Smooth muscle cell of the brain vasculature (primary cell): Measurements from ENCODE around the gene DGLUCY.
"Not testable (repeated sequence)": the region's sequence is repeated elsewhere in the genome, so short reads cannot be mapped to it uniquely, and the experiment has no call there.

Experiments
- DNase-seq: peaks from one replicate; pipeline ENCODE4 v3.0.0-alpha.2; 2012; ENCODE audit warnings: low read depth, low spot score

DGLUCY gene

DNA sequence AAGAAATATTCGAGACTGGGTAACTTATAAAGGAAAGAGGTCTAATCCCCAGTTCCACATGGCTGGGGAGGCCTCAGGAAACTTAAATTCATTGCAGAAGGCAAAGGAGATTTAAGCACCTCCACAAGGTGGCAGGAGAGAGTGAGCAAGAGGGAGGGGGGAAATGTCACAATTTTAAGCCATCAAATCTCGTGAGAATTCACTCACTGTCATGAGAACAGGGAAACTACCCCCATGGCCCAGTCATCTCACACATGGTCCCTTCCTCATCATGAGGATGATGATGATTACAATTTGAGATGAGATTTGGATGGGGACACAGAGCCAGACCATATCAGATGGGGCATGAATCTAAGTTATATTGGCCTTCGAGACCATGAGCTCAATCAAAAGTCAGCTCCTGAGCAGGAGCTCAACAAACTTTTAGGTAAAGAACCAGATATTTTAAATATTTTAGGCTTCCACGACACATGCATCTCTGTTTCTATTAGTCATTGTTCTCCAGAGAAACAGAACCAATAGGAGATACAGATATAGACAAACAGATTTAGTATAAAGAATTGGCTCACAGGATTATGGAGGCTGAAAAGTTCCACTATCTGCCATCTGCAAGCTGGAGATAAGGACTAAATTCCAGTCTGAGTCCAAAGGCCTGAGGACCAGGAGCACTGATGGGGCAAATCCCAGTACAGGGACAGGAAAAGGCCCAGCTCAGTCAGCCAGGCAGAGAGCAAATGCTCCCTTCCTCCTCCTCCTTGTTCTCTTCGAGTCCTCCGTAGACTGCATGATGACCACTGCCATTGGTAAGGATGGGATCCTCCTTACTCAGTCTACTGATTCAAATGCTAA is 24.9 kb downstream of the DGLUCY start:
- no peak for DNase-seq

- DNase-seq = no peak
These were observed 25.9 kb downstream of the DGLUCY start for GRCh38 chr14:91139776-91140175.

DNA sequence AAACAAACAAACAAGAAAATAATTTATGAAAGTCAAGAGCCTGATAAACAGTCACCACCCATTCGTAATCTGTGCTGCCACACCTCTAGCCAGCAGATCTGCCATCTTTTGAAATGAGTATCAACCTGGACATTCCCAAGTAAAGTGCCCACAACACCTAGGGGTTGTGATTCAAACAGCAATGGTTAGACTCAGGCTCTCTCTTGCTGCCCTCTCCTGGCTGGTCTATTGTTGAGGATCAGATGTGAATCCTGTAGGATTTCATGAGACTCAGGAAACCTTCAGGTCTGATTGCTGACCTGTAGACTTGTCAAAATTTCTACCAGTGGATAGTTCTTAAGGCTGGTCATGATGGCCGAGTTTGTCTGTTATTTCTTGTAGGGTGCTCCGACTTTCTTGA is 26.8 kb downstream of the DGLUCY start:
- DNase-seq = no peak

GRCh38 chr14:91142214-91142668 is 28.4 kb downstream of the DGLUCY start:
- DNase-seq = no peak

GRCh38 chr14:91143862-91144261 is 30.0 kb downstream of the DGLUCY start:
- DNase-seq = no peak

GRCh38 chr14:91144425-91145145 is 30.7 kb downstream of the DGLUCY start:
- no peak for DNase-seq

- DNase-seq = no peak
These were observed 31.7 kb downstream of the DGLUCY start for GRCh38 chr14:91145391-91146160.

DNA sequence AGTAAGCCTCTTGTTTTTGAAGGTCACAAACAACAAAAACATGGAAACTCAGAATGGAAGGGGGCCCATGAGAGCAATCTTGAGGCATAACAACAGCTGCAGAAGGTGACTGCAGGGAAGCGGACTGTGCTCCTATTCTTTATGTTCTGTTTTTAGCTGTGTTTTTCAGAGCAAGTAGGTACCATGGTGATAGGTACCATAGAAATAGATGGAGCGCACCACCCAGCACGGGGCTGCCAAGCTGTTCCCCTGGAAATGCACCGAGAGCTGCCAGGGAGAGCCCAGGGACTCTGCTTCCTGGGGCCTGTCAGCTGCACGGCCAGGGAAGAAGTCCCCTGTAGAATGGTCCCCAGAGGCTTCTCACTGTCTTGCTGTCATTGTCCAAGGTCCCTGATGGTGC is 32.8 kb downstream of the DGLUCY start:
- no peak for DNase-seq

DNA sequence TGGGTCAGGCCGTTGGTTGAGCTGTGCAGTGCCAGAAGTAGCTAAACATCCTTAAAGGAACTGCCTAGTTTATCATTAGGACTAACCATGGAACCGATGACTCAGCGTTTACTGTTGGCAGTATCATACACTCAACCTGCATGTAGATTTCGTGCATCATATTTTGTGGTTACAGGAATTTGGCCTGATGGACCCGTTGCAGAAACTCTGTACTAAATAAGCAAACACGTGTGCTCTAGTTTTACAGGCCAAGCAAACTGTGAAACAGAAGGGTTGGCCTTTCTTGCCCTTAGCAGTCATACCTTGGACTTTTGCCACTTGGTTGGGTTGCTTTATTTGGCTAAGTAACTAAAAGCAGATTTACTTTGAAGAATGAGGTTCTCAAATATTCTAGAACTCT is 35.6 kb downstream of the DGLUCY start:
- DNase-seq = peak; percentile 88

- no peak for DNase-seq
These were observed 38.6 kb downstream of the DGLUCY start for GRCh38 chr14:91152499-91152898.

DNA sequence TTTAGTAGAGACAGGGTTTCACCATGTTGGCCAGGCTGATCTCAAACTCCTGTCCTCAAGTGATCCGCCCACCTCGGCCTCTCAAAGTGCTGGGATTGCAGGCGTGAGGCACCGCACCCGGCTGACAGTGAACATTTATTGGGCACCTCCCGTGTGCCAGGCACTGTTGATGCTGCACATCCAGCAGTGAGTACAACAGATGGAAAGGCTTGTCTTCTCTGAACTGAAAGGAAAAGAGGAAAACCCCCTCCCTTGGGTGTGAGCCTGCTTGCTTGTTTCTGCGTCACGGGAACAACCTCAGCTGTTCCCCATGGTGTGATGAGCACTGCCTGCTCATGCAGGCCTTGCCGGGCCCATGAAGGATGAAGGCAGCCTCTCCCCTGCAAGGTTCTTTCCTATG is 39.5 kb downstream of the DGLUCY start:
- DNase-seq = no peak

- DNase-seq = no peak
These were observed 41.2 kb downstream of the DGLUCY start for GRCh38 chr14:91154851-91155625.

- DNase-seq = no peak
These were observed 41.8 kb downstream of the DGLUCY start for GRCh38 chr14:91155626-91156089.

- DNase-seq = not testable (repeated sequence)
These were observed 42.3 kb downstream of the DGLUCY start for GRCh38 chr14:91156142-91156666.

- DNase-seq = not testable (repeated sequence)
These were observed 43.0 kb downstream of the DGLUCY start for GRCh38 chr14:91156877-91157276.

DNA sequence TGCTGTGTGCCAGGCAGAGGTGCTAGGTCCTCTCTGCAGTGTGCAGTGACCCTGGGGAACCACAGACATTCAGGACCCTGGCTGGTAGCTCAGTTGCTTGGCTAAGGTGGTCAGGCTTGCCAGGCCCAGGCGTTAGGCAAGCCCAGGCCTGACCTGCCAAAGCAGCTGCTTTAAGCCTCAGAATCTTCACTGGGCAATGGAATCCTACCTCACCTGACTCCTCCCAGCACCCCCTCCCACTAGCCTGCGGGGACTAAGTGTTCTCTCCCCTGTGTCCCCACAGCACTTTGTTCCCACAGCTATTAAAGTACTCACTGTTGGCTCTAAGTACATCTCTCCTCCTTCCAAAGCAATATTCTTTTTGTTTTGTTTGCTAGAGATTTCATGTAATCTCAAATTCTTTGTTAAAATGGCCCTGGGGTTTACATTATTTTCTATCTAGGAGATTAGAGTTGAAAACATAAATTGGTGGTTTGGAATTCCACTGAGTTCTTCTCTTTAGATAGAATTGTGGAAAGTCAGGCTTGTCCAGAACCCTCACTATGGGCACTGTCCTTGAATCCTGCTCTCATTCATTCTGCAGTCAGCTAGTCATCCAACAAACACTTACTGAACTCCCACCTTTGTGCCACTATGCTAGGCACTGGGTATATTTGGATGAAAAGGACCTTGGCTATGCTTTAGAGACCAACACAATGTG is 44.4 kb downstream of the DGLUCY start:
- no peak for DNase-seq

GRCh38 chr14:91159182-91159581 is 45.3 kb downstream of the DGLUCY start:
- no peak for DNase-seq

DNA sequence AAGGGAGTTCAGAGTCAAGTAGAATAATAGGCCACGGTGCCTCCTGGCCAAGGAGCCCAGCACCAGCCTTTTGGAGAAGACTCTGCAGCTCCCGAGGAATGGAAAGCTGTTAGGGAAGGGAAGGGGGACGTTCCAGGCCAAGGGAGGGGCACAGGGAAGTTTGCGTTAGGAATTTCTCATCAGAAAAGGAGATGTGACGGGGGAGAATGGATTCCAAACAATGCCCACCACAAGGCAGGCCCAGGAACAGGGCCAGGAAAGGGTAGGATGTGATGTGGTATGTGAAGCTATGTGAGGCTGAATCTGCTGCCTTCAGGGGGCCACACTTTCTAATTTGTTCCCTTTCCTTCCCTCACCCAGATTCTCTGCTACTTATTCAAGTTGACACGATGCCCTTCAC is 46.0 kb downstream of the DGLUCY start:
- no peak for DNase-seq

DNA sequence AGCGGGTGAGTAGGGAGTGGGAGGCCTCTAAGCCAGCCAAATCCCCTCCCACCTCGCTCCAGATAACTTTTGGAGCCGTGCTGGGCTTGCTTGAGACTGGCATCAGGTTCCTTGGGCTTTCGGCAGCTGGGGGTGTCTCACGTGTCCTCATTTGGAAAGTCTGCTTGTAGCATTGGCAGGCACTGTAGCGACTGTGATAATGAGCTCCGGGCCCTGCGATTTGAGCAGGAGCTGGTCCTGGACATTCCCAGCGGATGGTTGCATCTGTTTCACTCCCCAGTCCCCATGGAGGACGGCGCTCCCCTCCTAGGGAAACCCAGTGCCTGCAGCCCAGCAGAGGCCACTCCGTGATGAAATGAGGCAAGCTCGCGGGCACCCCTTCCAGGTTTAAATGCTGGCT is 49.4 kb downstream of the DGLUCY start:
- no peak for DNase-seq

DNA sequence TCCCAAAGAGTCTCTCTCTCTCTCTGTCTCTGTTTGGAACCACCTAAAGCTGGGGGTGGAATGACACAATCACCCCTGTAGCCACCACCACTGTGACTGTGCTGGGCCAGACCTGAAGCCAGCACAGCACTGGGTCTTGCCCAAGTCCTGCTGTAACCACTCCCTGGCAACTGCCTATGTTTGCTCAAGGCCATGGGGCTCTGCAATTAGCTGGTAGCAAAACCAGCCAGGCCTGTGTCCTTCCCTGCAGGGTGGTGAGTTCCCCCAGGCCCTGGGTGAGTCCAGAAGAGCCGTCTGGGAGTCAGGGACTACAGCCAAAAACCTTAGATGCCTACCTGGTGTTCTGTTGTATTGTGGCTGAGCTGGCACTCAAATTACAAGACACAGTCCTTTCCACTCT is 50.8 kb downstream of the DGLUCY start:
- no peak for DNase-seq
